Panc1 (cell line): ENCODE measurements around the gene TNK1. TPM values are rescaled to one million over a fixed set of nuclear protein-coding genes. Genes with fewer than 3 reads are reported as not detected.

ENCODE experiments used
- ATAC-seq: fragments of 200-7000 bp; cut with Tn5 transposase; 2 replicates; pipeline ENCODE4 v1.9.1; 2020; ENCODE audit warnings: mild to moderate bottlenecking, moderate library complexity
- BruUV-seq: library from RNA; stranded (reverse); fragments of 400-500 nt; replicated peaks from 2 replicates; lab custom pipeline; 2021; lab: Mats Ljungman, UMichigan
- CTCF ChIA-PET: fragments of 300-600 bp; sonication (Branson Sonifier 250); formaldehyde crosslinking; loops from one replicate; lab custom pipeline; 2022; ENCODE audit warnings: antibody characterized with exemption; lab: Charles Lee
- POLR2A ChIA-PET: fragments of 300-600 bp; sonication (Branson Sonifier 250); formaldehyde crosslinking; loops from one replicate; lab custom pipeline; 2022; ENCODE audit warnings: antibody characterized with exemption; lab: Charles Lee
- DNase-seq: peaks from one replicate; pipeline ENCODE4 v3.0.0-alpha.2; 2010; ENCODE audit warnings: low read depth, low spot score
- H3K27ac ChIP-seq: 2 replicates; pipeline ENCODE4 v1.5.1; 2011; ENCODE audit warnings: mild to moderate bottlenecking, low read length, inconsistent platforms
- H3K27me3 ChIP-seq: fragments of 200-500 bp; sonication (Bioruptor generic); 2 replicates; pipeline ENCODE4 v1.6.0; 2014; ENCODE audit warnings: low read length, inconsistent platforms; ENCODE audit not compliant: control insufficient read depth, insufficient read depth
- H3K36me3 ChIP-seq: fragments of 200-500 bp; sonication (Bioruptor generic); 2 replicates; pipeline ENCODE4 v1.5.1; 2014; ENCODE audit warnings: inconsistent platforms, mild to moderate bottlenecking, low read length, moderate library complexity; ENCODE audit not compliant: control insufficient read depth, insufficient read depth
- H3K4me1 ChIP-seq: 2 replicates; pipeline ENCODE4 v1.5.1; 2011; ENCODE audit warnings: inconsistent platforms, mild to moderate bottlenecking, low read length, moderate library complexity; ENCODE audit not compliant: control insufficient read depth, insufficient read depth
- H3K4me3 ChIP-seq, 2 experiments: 2 replicates each; pipeline ENCODE4 v1.5.1; 2011 to 2012; ENCODE audit warnings: low read depth in 2 of 2, low read length in 2 of 2, mild to moderate bottlenecking in 2 of 2, inconsistent platforms in 1 of 2, moderate library complexity in 1 of 2
- H3K9me3 ChIP-seq: fragments of 200-500 bp; sonication (Bioruptor generic); 2 replicates; pipeline ENCODE4 v1.5.1; 2014; ENCODE audit warnings: low read depth, mild to moderate bottlenecking, inconsistent platforms, low read length, moderate library complexity; ENCODE audit not compliant: control insufficient read depth, insufficient read depth
- CTCF ChIP-seq: fragments of 450-650 bp; IDR thresholded peaks from 2 replicates; pipeline ENCODE4 v1.5.1; 2017; ENCODE audit warnings: mild to moderate bottlenecking
- POLR2AphosphoS5 ChIP-seq: IDR thresholded peaks from 2 replicates; pipeline ENCODE4 v1.6.1; 2012; ENCODE audit warnings: mild to moderate bottlenecking, low read depth, low read length, moderate library complexity
- REST ChIP-seq, 2 experiments: IDR thresholded peaks; 2 replicates each; pipeline ENCODE4 v1.6.1; 2011 to 2012; ENCODE audit warnings: low read depth in 2 of 2, control low read depth in 1 of 2, low read length in 1 of 2, mild to moderate bottlenecking in 1 of 2, moderate library complexity in 1 of 2; ENCODE audit not compliant: insufficient read depth in 1 of 2
- SIN3A ChIP-seq: IDR thresholded peaks from 2 replicates; pipeline ENCODE4 v1.6.1; 2012; ENCODE audit warnings: low read depth, mild to moderate bottlenecking, low read length, moderate library complexity, borderline replicate concordance; ENCODE audit not compliant: insufficient read depth
- TCF7L2 ChIP-seq: IDR thresholded peaks from 2 replicates; pipeline ENCODE4 v1.6.1; 2011; ENCODE audit warnings: mild to moderate bottlenecking, low read depth, low read length, inconsistent platforms
- in situ Hi-C: cut with HindIII; loops from 2 replicates; pipeline ENCODE4 v1.10.0; 2016; ENCODE audit warnings: low sequenced_read_pairs, low pct_unique_long_range_greater_than_20kb
- intact Hi-C: fragments of 100-400 bp; cut with micrococcal nuclease; formaldehyde crosslinking; loops from one replicate; pipeline ENCODE4 v1.10.0; 2022; ENCODE audit not compliant: unreplicated experiment
- total RNA-seq: library from RNA; stranded (reverse); gene quantifications from one replicate; pipeline ENCODE4 v1.2.1, GENCODE V29; 2021; ENCODE audit not compliant: unreplicated experiment

Gene TNK1
- total RNA-seq, 1 experiment from 2014 or later, result 6.2 TPM

- ChIA-PET POLR2A (interaction anchor here (0.7 kb wide), 1 partner anchor 164 kb away, joined by 3 read pairs; no protein-coding TSS in a partner anchor), CTCF (no interaction called here)
- TF ChIP-seq SIN3A (no peak), TCF7L2 (no peak), CTCF (no peak), POLR2AphosphoS5 (no peak), REST (IDR thresholded peaks at IDR 0.05; ENCODE audit: insufficient read depth in 1 of 2, low read depth in 2 of 2, low read length in 1 of 2) (no peak)
- ATAC-seq (no peak), DNase-seq (no peak)
- in situ Hi-C loops (no loop called here), intact Hi-C loops (no loop called here)
- Histone ChIP-seq H3K36me3 (no peaks in the 10 kb centered on the region), H3K9me3 (peaks cover 3% of the 10 kb centered on the region; the same call in 1 of the 2 replicates), H3K27ac (no peak overlapping the region), H3K4me3 (no peak overlapping the region), H3K4me1 (no peaks in the 10 kb centered on the region), H3K27me3 (no peaks in the 10 kb centered on the region)
- BruUV-seq, result no TSS peak
These were observed 6.5 kb upstream of the TNK1 start for GRCh38 chr17:7374353-7374752.

- BruUV-seq, result no TSS peak
These were observed 1.8 kb upstream of the TNK1 start for GRCh38 chr17:7379134-7379533.

More at GRCh38 chr17:7379134-7379533, 1.8 kb upstream of the TNK1 start:
- peaks cover 2% of the 10 kb centered on the region; the same call in 1 of the 2 replicates for H3K36me3 ChIP-seq
- TF ChIP-seq REST (IDR thresholded peaks at IDR 0.05; ENCODE audit: insufficient read depth in 1 of 2, low read depth in 2 of 2, low read length in 1 of 2) (no peak), SIN3A (no peak), CTCF (no peak), POLR2AphosphoS5 (no peak), TCF7L2 (no peak)
- DNase-seq (no peak), ATAC-seq (no peak)
- peaks cover 3% of the 10 kb centered on the region; the same call in 1 of the 2 replicates for H3K9me3 ChIP-seq
- ChIA-PET POLR2A (no interaction called here), CTCF (no interaction called here)
- no peaks in the 10 kb centered on the region for H3K27me3 ChIP-seq
- H3K27ac ChIP-seq, result no peak overlapping the region
- in situ Hi-C loops, result no loop called here
- intact Hi-C loops, result no loop called here
- no peaks in the 10 kb centered on the region for H3K4me1 ChIP-seq
- no peak overlapping the region for H3K4me3 ChIP-seq
